GM13977 (cell line): ENCODE results near the gene MAPK10.

Experiments used
- DNase-seq: peaks from one replicate; pipeline ENCODE4 v3.0.0; 2012; ENCODE audit warnings: low spot score
- CTCF ChIP-seq: IDR thresholded peaks from 2 replicates; pipeline ENCODE4 v1.5.1; 2012; ENCODE audit warnings: mild to moderate bottlenecking, control low read depth; ENCODE audit not compliant: insufficient read depth; ENCODE audit errors: extremely low read depth, missing control alignments
- in situ Hi-C: fragments of 300-500 bp; cut with MboI; formaldehyde crosslinking; loops from one replicate; pipeline ENCODE4 v1.12.0; 2022; ENCODE audit warnings: low sequenced_read_pairs, low pct_unique_long_range_greater_than_20kb, mixed read lengths, inconsistent platforms; ENCODE audit not compliant: unreplicated experiment

Gene MAPK10

GRCh38 chr4:86122404-86122803 lies 237.4 kb downstream of the MAPK10 start:
- DNase-seq = no peak
- in situ Hi-C loops = no loop called here
- TF ChIP-seq CTCF = no peak

- no peak for DNase-seq
- TF ChIP-seq CTCF = no peak
- in situ Hi-C loops = no loop called here
Observed at GRCh38 chr4:86118711-86119110, 241.1 kb downstream of the MAPK10 start.

- DNase-seq = no peak
- in situ Hi-C loops = no loop called here
- TF ChIP-seq CTCF = no peak
Observed at GRCh38 chr4:86117705-86118302, 242.0 kb downstream of the MAPK10 start.

GRCh38 chr4:86114563-86114962 lies 245.3 kb downstream of the MAPK10 start:
- no peak for TF ChIP-seq CTCF
- in situ Hi-C loops = no loop called here
- no peak for DNase-seq

GRCh38 chr4:86108834-86109233 lies 251.0 kb downstream of the MAPK10 start:
- TF ChIP-seq CTCF = no peak
- in situ Hi-C loops = no loop called here
- no peak for DNase-seq

- no peak for TF ChIP-seq CTCF
- DNase-seq = no peak
- in situ Hi-C loops = no loop called here
Observed at GRCh38 chr4:86108137-86108536, 251.7 kb downstream of the MAPK10 start.

GRCh38 chr4:86107112-86107511 lies 252.7 kb downstream of the MAPK10 start:
- TF ChIP-seq CTCF = no peak
- in situ Hi-C loops = no loop called here
- DNase-seq = no peak
